OCI-LY3 (cell line): Measurements from ENCODE around the gene ZNF655.

Source experiments
- H2AFZ ChIP-seq: fragments of 200-600, 300-600 bp; shearing (Covaris generic); 2 replicates; pipeline ENCODE4 v1.6.0; 2014; ENCODE audit warnings: antibody characterized with exemption, low read depth, low read length
- H3K27ac ChIP-seq: fragments of 200-600, 300-600 bp; sonication (generic); 2 replicates; pipeline ENCODE4 v1.5.1; 2014; ENCODE audit warnings: mild to moderate bottlenecking, low read length, moderate library complexity, mixed read lengths
- H3K27me3 ChIP-seq: fragments of 200-600, 300-600 bp; sonication (generic); 2 replicates; pipeline ENCODE4 v1.6.1; 2014; ENCODE audit warnings: low read depth, low read length, mixed read lengths
- H3K36me3 ChIP-seq: fragments of 200-600, 300-600 bp; sonication (generic); replicated peaks from 2 replicates; pipeline ENCODE3; 2014; ENCODE audit warnings: low read depth, low read length, mixed read lengths
- H3K4me1 ChIP-seq: fragments of 300-600, 200-600 bp; sonication (generic); 2 replicates; pipeline ENCODE4 v1.6.1; 2014; ENCODE audit warnings: low read length, mixed read lengths
- H3K4me2 ChIP-seq: fragments of 200-600, 300-600 bp; sonication (generic); 2 replicates; pipeline ENCODE4 v1.6.1; 2014; ENCODE audit warnings: low read length, mixed read lengths
- H3K4me3 ChIP-seq: fragments of 300-600, 200-600 bp; sonication (generic); 2 replicates; pipeline ENCODE4 v1.5.1; 2014; ENCODE audit warnings: antibody characterized with exemption, mild to moderate bottlenecking, low read length, moderate library complexity
- H3K79me2 ChIP-seq: fragments of 300-600, 200-600 bp; shearing (Covaris generic); 2 replicates; pipeline ENCODE4 v1.6.1; 2014; ENCODE audit warnings: mild to moderate bottlenecking, low read length, mixed read lengths
- H3K9ac ChIP-seq: fragments of 300-600, 200-600 bp; shearing (Covaris generic); 2 replicates; pipeline ENCODE4 v1.6.0; 2014; ENCODE audit warnings: mild to moderate bottlenecking, low read length, moderate library complexity
- H3K9me3 ChIP-seq: fragments of 200-600, 300-600 bp; shearing (Covaris generic); 2 replicates; pipeline ENCODE4 v1.6.1; 2014; ENCODE audit warnings: low read length, mixed read lengths; ENCODE audit not compliant: insufficient read depth
- H4K20me1 ChIP-seq: fragments of 200-600, 300-600 bp; sonication (generic); 2 replicates; pipeline ENCODE4 v1.6.1; 2016; ENCODE audit warnings: low read length, mixed read lengths; ENCODE audit not compliant: insufficient read depth
- CTCF ChIP-seq: fragments of 200-600, 300-600 bp; sonication (generic); IDR thresholded peaks from 2 replicates; pipeline ENCODE4 v1.5.1; 2014; ENCODE audit warnings: antibody characterized with exemption, low read length, low read depth
- EZH2phosphoT487 ChIP-seq: fragments of 200-600 bp; shearing (Covaris generic); IDR thresholded peaks from 2 replicates; pipeline ENCODE4 v1.6.1; 2018; ENCODE audit warnings: antibody characterized with exemption, mixed run types, low read depth

ZNF655 gene

GRCh38 chr7:99596408-99596955 lies 38.0 kb downstream of the ZNF655 start:
- H3K79me2 ChIP-seq, result no peaks in the 10 kb centered on the region
- no peak for TF ChIP-seq CTCF
- TF ChIP-seq EZH2phosphoT487, result no peak
- H3K4me3 ChIP-seq, result no peak overlapping the region
- no peaks in the 10 kb centered on the region for H3K4me1 ChIP-seq
- H3K9me3 ChIP-seq, result no peaks in the 10 kb centered on the region
- H3K27me3 ChIP-seq, result no peaks in the 10 kb centered on the region; the same call in 1 of the 2 replicates
- no peaks in the 10 kb centered on the region for H4K20me1 ChIP-seq
- no peak overlapping the region for H3K4me2 ChIP-seq
- H3K9ac ChIP-seq, result no peak overlapping the region
- no peak overlapping the region for H2AFZ ChIP-seq
- no peak overlapping the region for H3K27ac ChIP-seq
- H3K36me3 ChIP-seq, result no peaks in the 10 kb centered on the region

DNA sequence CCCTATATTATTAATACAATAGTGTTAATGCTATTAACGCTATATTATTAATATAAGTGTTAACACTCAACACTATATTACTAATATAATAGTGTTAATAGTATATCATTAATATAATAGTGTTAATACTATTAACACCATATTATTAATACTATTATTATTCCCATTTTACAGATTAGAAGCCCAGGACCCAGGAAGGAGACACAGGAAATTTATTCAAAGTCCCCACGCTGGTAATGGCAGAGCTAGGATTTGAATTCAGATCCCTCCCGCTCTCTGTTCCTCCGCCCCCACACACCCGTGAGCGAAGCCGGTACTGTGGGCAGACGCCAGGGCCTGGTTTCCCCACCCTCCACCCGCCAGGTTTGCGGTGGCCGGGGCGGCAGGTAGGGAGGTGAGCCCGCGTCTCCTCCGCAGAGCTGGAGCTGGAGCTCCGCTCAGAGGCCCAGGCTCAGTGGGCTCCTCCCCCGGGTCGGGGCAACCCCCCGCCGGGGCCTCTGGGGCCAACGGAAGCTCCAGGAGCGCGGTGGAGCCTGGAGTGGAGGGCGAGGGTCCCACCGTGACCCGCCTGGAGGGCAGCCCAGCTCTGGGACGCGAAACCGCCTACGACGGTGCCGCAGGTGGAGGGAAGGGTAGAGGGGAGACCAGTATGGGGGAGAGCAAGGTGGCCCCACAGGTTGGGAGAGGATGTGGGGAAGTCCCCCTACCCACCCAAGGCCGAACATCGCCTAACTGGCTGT lies 39.5 kb downstream of the ZNF655 start, which contains the start of gene TMEM225B:
Gene TMEM225B (plus strand): TSS at position 506 of the 740 bp plus-strand sequence. CDS start 6,122 bp downstream, outside the sequence.
- Histone ChIP-seq H3K36me3 (no peaks in the 10 kb centered on the region), H3K79me2 (no peaks in the 10 kb centered on the region), H3K4me3 (no peak within 1 kb of the TSS), H3K4me1 (no peaks in the 10 kb centered on the region), H2AFZ (no peak within 1 kb of the TSS), H3K27ac (no peak within 1 kb of the TSS), H4K20me1 (no peaks in the 10 kb centered on the region), H3K9me3 (no peaks in the 10 kb centered on the region), H3K4me2 (no peak within 1 kb of the TSS), H3K9ac (no peak within 1 kb of the TSS), H3K27me3 (no peaks in the 10 kb centered on the region; the same call in 1 of the 2 replicates)
- TF ChIP-seq CTCF (no peak), EZH2phosphoT487 (no peak)

- no peak overlapping the region for H3K9ac ChIP-seq
- no peaks in the 10 kb centered on the region for H3K4me1 ChIP-seq
- no peak overlapping the region for H3K27ac ChIP-seq
- H3K4me2 ChIP-seq, result no peak overlapping the region
- no peaks in the 10 kb centered on the region for H3K79me2 ChIP-seq
- H3K36me3 ChIP-seq, result no peaks in the 10 kb centered on the region
- H3K27me3 ChIP-seq, result no peaks in the 10 kb centered on the region; the same call in 1 of the 2 replicates
- no peaks in the 10 kb centered on the region for H3K9me3 ChIP-seq
- no peak overlapping the region for H3K4me3 ChIP-seq
- no peaks in the 10 kb centered on the region for H4K20me1 ChIP-seq
- no peak overlapping the region for H2AFZ ChIP-seq
- no peak for TF ChIP-seq EZH2phosphoT487
- TF ChIP-seq CTCF, result no peak
These were observed 41.4 kb downstream of the ZNF655 start for GRCh38 chr7:99599836-99600235.

- Histone ChIP-seq H3K27me3 (no peaks in the 10 kb centered on the region), H2AFZ (no peak overlapping the region), H3K36me3 (no peaks in the 10 kb centered on the region), H3K4me3 (no peak overlapping the region), H3K79me2 (no peaks in the 10 kb centered on the region), H3K4me1 (no peaks in the 10 kb centered on the region), H3K9me3 (no peaks in the 10 kb centered on the region), H3K27ac (no peak overlapping the region), H3K9ac (no peak overlapping the region), H4K20me1 (no peaks in the 10 kb centered on the region), H3K4me2 (no peak overlapping the region)
- no peak for TF ChIP-seq CTCF
- no peak for TF ChIP-seq EZH2phosphoT487
These were observed 43.3 kb downstream of the ZNF655 start for GRCh38 chr7:99601656-99602310.
